Measurements from ENCODE around the gene PTPN12. TPM values are rescaled to one million over a fixed set of nuclear protein-coding genes. Genes with fewer than 3 reads are reported as not detected.
"Not testable (repeated sequence)": the region's sequence is repeated elsewhere in the genome, so short reads cannot be mapped to it uniquely, and the experiment has no call there.

The PTPN12 gene
- total RNA-seq, 4 donors from 2014 or later = 29.4 to 97.9 (median 63.2) TPM

- intact Hi-C loops (cut with DNase I) = no loop called here
- no peak for TF ChIP-seq POLR2A (IDR thresholded peaks at IDR 0.05)
- no peak for TF ChIP-seq CTCF (IDR thresholded peaks at IDR 0.05)
- WGBS, 2 donors = 2 to 4% methylated on average over 19 to 24 of the region's 30 CpGs
- DNase-seq = peak; percentile 25
- H3K4me3 ChIP-seq = peak overlapping the region; percentile 88 to 99 (median 98)
- H3K36me3 ChIP-seq = no peaks in the 10 kb centered on the region
- H3K4me1 ChIP-seq = peaks cover 14 to 56% (median 35%) of the 10 kb centered on the region in 3 donors
- H3K27me3 ChIP-seq = no peaks in the 10 kb centered on the region
- no peaks in the 10 kb centered on the region for H3K9me3 ChIP-seq
- H3K27ac ChIP-seq = peak overlapping the region; percentile 96 to 99 (median 98)
These were observed 1.5 kb downstream of the PTPN12 start for GRCh38 chr7:77538281-77539212.

- Histone ChIP-seq H3K4me1 (peaks cover 14 to 72% (median 44%) of the 10 kb centered on the region in 3 donors), H3K9me3 (no peaks in the 10 kb centered on the region), H3K4me3 (peak overlapping the region in 1 of 4 donors; percentile 98), H3K27ac (peak overlapping the region in 3 of 4 donors; percentile 9 to 99 (median 20)), H3K36me3 (no peaks in the 10 kb centered on the region), H3K27me3 (no peaks in the 10 kb centered on the region)
- intact Hi-C loops (cut with DNase I) = no loop called here
- 69 to 71% methylated on average over 4 of the region's 4 CpGs for WGBS, 2 donors
- no peak for DNase-seq
- TF ChIP-seq POLR2A (IDR thresholded peaks at IDR 0.05) (no peak), CTCF (IDR thresholded peaks at IDR 0.05) (no peak)
These were observed 3.3 kb downstream of the PTPN12 start for GRCh38 chr7:77540402-77540822.

- 95 to 98% methylated on average over 7 of the region's 7 CpGs for WGBS, 2 donors
- H3K27me3 ChIP-seq; H3K4me3 ChIP-seq; intact Hi-C loops (cut with DNase I); H3K9me3 ChIP-seq; H3K36me3 ChIP-seq; DNase-seq: not testable (repeated sequence)
- H3K27ac ChIP-seq = peak overlapping the region in 1 of 4 donors; percentile 9
- H3K4me1 ChIP-seq = peaks cover 14 to 74% (median 41%) of the 10 kb centered on the region in 3 donors
These were observed 3.9 kb downstream of the PTPN12 start for GRCh38 chr7:77540993-77541392.

GRCh38 chr7:77542409-77542808, 5.3 kb downstream of the PTPN12 start:
- no peak for TF ChIP-seq POLR2A (IDR thresholded peaks at IDR 0.05)
- no peak for TF ChIP-seq CTCF (IDR thresholded peaks at IDR 0.05)
- no peaks in the 10 kb centered on the region for H3K36me3 ChIP-seq
- H3K27me3 ChIP-seq = no peaks in the 10 kb centered on the region
- intact Hi-C loops (cut with DNase I) = no loop called here
- H3K9me3 ChIP-seq = no peaks in the 10 kb centered on the region
- no peak for DNase-seq
- H3K4me1 ChIP-seq = peaks cover 14 to 85% (median 41%) of the 10 kb centered on the region in 3 donors
- peak overlapping the region; percentile 25 to 64 (median 46) for H3K27ac ChIP-seq
- WGBS, 2 donors = 68 to 74% methylated on average over 1 of the region's 1 CpG
- no peak overlapping the region for H3K4me3 ChIP-seq

GRCh38 chr7:77542895-77543294, 5.8 kb downstream of the PTPN12 start:
- 27 to 41% methylated on average over 2 of the region's 2 CpGs for WGBS, 2 donors
- intact Hi-C loops (cut with DNase I) = no loop called here
- no peak overlapping the region for H3K4me3 ChIP-seq
- no peaks in the 10 kb centered on the region for H3K36me3 ChIP-seq
- no peak for TF ChIP-seq CTCF (IDR thresholded peaks at IDR 0.05)
- no peak for TF ChIP-seq POLR2A (IDR thresholded peaks at IDR 0.05)
- H3K27ac ChIP-seq = peak overlapping the region; percentile 25 to 64 (median 46)
- no peaks in the 10 kb centered on the region for H3K27me3 ChIP-seq
- peaks cover 14 to 90% (median 41%) of the 10 kb centered on the region in 3 donors for H3K4me1 ChIP-seq
- no peaks in the 10 kb centered on the region for H3K9me3 ChIP-seq
- DNase-seq = no peak
